Astrocyte (in vitro differentiated cells and primary cell): Measurements from ENCODE around the gene LZTS3. TPM values are rescaled to one million over a fixed set of nuclear protein-coding genes. Genes with fewer than 3 reads are reported as not detected.

Source experiments
- DNase-seq: peaks from one replicate; pipeline ENCODE4 v3.0.0-alpha.2; 2010; ENCODE audit warnings: low read depth
- FAIRE-seq: peaks from 2 replicates; lab custom pipeline; 2011; peaks lifted over from hg19 to GRCh38; lab: Jason Lieb, UNC
- H2AFZ ChIP-seq: 2 replicates; pipeline ENCODE4 v1.6.0; 2012; ENCODE audit warnings: low read depth, low read length, inconsistent platforms
- H3K27ac ChIP-seq: 2 replicates; pipeline ENCODE4 v1.5.1; 2011; ENCODE audit warnings: low read depth, low read length, inconsistent platforms
- H3K27me3 ChIP-seq: 2 replicates; pipeline ENCODE4 v1.6.0; 2011; ENCODE audit warnings: low read length, inconsistent platforms; ENCODE audit not compliant: insufficient read depth
- H3K36me3 ChIP-seq: 2 replicates; pipeline ENCODE4 v1.5.1; 2011; ENCODE audit warnings: low read length, inconsistent platforms; ENCODE audit not compliant: insufficient read depth
- H3K4me1 ChIP-seq: 2 replicates; pipeline ENCODE4 v1.5.1; 2011; ENCODE audit warnings: low read length, inconsistent platforms; ENCODE audit not compliant: insufficient read depth
- H3K4me2 ChIP-seq: 2 replicates; pipeline ENCODE4 v1.6.0; 2012; ENCODE audit warnings: low read length, inconsistent platforms
- H3K4me3 ChIP-seq: 2 replicates; pipeline ENCODE4 v1.5.1; 2011; ENCODE audit warnings: low read depth, mild to moderate bottlenecking, low read length, inconsistent platforms; ENCODE audit not compliant: insufficient read depth
- H3K79me2 ChIP-seq: 2 replicates; pipeline ENCODE4 v1.6.0; 2012; ENCODE audit warnings: mild to moderate bottlenecking, low read length, inconsistent platforms; ENCODE audit not compliant: insufficient read depth
- H3K9ac ChIP-seq: 2 replicates; pipeline ENCODE4 v1.6.0; 2012; ENCODE audit warnings: mild to moderate bottlenecking, low read length, inconsistent platforms
- H3K9me3 ChIP-seq: 2 replicates; pipeline ENCODE4 v1.5.1; 2012; ENCODE audit warnings: low read depth, mild to moderate bottlenecking, low read length, inconsistent platforms; ENCODE audit not compliant: insufficient read depth
- H4K20me1 ChIP-seq: 2 replicates; pipeline ENCODE4 v1.6.0; 2012; ENCODE audit warnings: low read length, inconsistent platforms; ENCODE audit not compliant: insufficient read depth
- H3K27ac Mint-ChIP-seq: one replicate; pipeline ENCODE4 v1.8.0; 2021; ENCODE audit warnings: mild to moderate bottlenecking, mixed read lengths; ENCODE audit not compliant: unreplicated experiment
- H3K27me3 Mint-ChIP-seq: one replicate; pipeline ENCODE4 v1.8.0; 2021; ENCODE audit warnings: low read depth, mixed read lengths; ENCODE audit not compliant: unreplicated experiment
- H3K36me3 Mint-ChIP-seq: one replicate; pipeline ENCODE4 v1.8.0; 2021; ENCODE audit warnings: low read depth, mixed read lengths; ENCODE audit not compliant: unreplicated experiment
- H3K4me1 Mint-ChIP-seq: one replicate; pipeline ENCODE4 v1.8.0; 2021; ENCODE audit warnings: low read depth, mixed read lengths; ENCODE audit not compliant: unreplicated experiment
- H3K4me3 Mint-ChIP-seq: one replicate; pipeline ENCODE4 v1.8.0; 2021; ENCODE audit warnings: mild to moderate bottlenecking, moderate library complexity, mixed read lengths; ENCODE audit not compliant: unreplicated experiment
- H3K9me3 Mint-ChIP-seq: one replicate; pipeline ENCODE4 v1.8.0; 2021; ENCODE audit warnings: mild to moderate bottlenecking, mixed read lengths; ENCODE audit not compliant: unreplicated experiment
- CTCF ChIP-seq: IDR thresholded peaks from 2 replicates; pipeline ENCODE4 v1.5.1; 2011; ENCODE audit warnings: low read depth, mild to moderate bottlenecking, inconsistent platforms, low read length, moderate library complexity; ENCODE audit not compliant: insufficient read depth
- EZH2 ChIP-seq: IDR thresholded peaks from 2 replicates; pipeline ENCODE4 v1.6.1; 2012; ENCODE audit warnings: mild to moderate bottlenecking, low read length, inconsistent platforms; ENCODE audit not compliant: insufficient read depth
- total RNA-seq: library from RNA; stranded (reverse); gene quantifications from 2 replicates; pipeline ENCODE4 v1.2.1, GENCODE V29; 2021

The LZTS3 gene
- total RNA-seq, 1 donor from 2014 or later, result 12.6 TPM

- peaks cover 23% of the 10 kb centered on the region for H3K36me3 ChIP-seq
- TF ChIP-seq EZH2 (no peak), CTCF (no peak)
- no peak for FAIRE-seq
Measured at GRCh38 chr20:3192226-3193015, 19.1 kb upstream of the LZTS3 start.

GRCh38 chr20:3190681-3191111 lies 17.3 kb upstream of the LZTS3 start:
- Histone ChIP-seq H3K4me1 (no peaks in the 10 kb centered on the region), H2AFZ (no peak overlapping the region), H4K20me1 (peaks cover 3% of the 10 kb centered on the region), H3K27ac (no peak overlapping the region), H3K36me3 (peaks cover 23% of the 10 kb centered on the region), H3K27me3 (no peaks in the 10 kb centered on the region), H3K79me2 (no peaks in the 10 kb centered on the region), H3K9ac (no peak overlapping the region), H3K4me3 (no peak overlapping the region), H3K9me3 (no peaks in the 10 kb centered on the region), H3K4me2 (no peak overlapping the region)
- no peak for FAIRE-seq
- Mint-ChIP-seq H3K27ac (no peak overlapping the region), H3K9me3 (no peaks in the 10 kb centered on the region), H3K4me3 (no peak overlapping the region), H3K27me3 (no peaks in the 10 kb centered on the region), H3K4me1 (no peaks in the 10 kb centered on the region), H3K36me3 (peaks cover 37% of the 10 kb centered on the region)
- no peak for DNase-seq
- TF ChIP-seq EZH2 (no peak), CTCF (no peak)

More at GRCh38 chr20:3192226-3193015, 19.1 kb upstream of the LZTS3 start:
- no peak overlapping the region for H3K27ac ChIP-seq
- no peaks in the 10 kb centered on the region for H3K4me1 ChIP-seq
- Mint-ChIP-seq H3K4me1 (no peaks in the 10 kb centered on the region), H3K27me3 (no peaks in the 10 kb centered on the region), H3K9me3 (no peaks in the 10 kb centered on the region), H3K36me3 (peaks cover 42% of the 10 kb centered on the region), H3K27ac (no peak overlapping the region), H3K4me3 (no peak overlapping the region)
- H3K4me3 ChIP-seq, result no peak overlapping the region
- H3K27me3 ChIP-seq, result no peaks in the 10 kb centered on the region
- no peak overlapping the region for H3K4me2 ChIP-seq
- H3K9ac ChIP-seq, result no peak overlapping the region
- no peaks in the 10 kb centered on the region for H3K79me2 ChIP-seq
- no peaks in the 10 kb centered on the region for H3K9me3 ChIP-seq
- peaks cover 7% of the 10 kb centered on the region for H4K20me1 ChIP-seq
- DNase-seq, result no peak
- H2AFZ ChIP-seq, result no peak overlapping the region

GRCh38 chr20:3189561-3190131 lies 16.3 kb upstream of the LZTS3 start:
- Histone ChIP-seq H3K27ac (no peak overlapping the region), H3K9me3 (no peaks in the 10 kb centered on the region), H3K9ac (no peak overlapping the region), H3K4me3 (no peak overlapping the region), H3K27me3 (no peaks in the 10 kb centered on the region), H3K4me1 (no peaks in the 10 kb centered on the region), H3K36me3 (peaks cover 23% of the 10 kb centered on the region), H3K79me2 (no peaks in the 10 kb centered on the region), H3K4me2 (no peak overlapping the region), H2AFZ (no peak overlapping the region), H4K20me1 (no peaks in the 10 kb centered on the region)
- Mint-ChIP-seq H3K36me3 (peaks cover 31% of the 10 kb centered on the region), H3K9me3 (no peaks in the 10 kb centered on the region), H3K4me1 (no peaks in the 10 kb centered on the region), H3K4me3 (no peak overlapping the region), H3K27ac (no peak overlapping the region), H3K27me3 (no peaks in the 10 kb centered on the region)
- FAIRE-seq (no peak), DNase-seq (no peak)
- no peak for TF ChIP-seq EZH2
- no peak for TF ChIP-seq CTCF
